Activated naive CD4-positive, alpha-beta T cell treated with anti-CD3 and anti-CD28 coated beads, Interleukin-2, amount 50 U/mL, for 24 hours (primary cell): ENCODE data around the gene TNNT2.

Experiments used
- H3K27ac Mint-ChIP-seq: one replicate; pipeline ENCODE4 v1.8.0; 2021; ENCODE audit warnings: mild to moderate bottlenecking, mixed read lengths
- H3K27me3 Mint-ChIP-seq: one replicate; pipeline ENCODE4 v1.8.0; 2021; ENCODE audit warnings: mixed read lengths
- H3K36me3 Mint-ChIP-seq: one replicate; pipeline ENCODE4 v1.8.0; 2021; ENCODE audit warnings: mixed read lengths
- H3K4me1 Mint-ChIP-seq: one replicate; pipeline ENCODE4 v1.8.0; 2021; ENCODE audit warnings: mixed read lengths
- H3K4me3 Mint-ChIP-seq: one replicate; pipeline ENCODE4 v1.8.0; 2021; ENCODE audit warnings: mild to moderate bottlenecking, mixed read lengths
- H3K9me3 Mint-ChIP-seq: one replicate; pipeline ENCODE4 v1.8.0; 2021; ENCODE audit warnings: mixed read lengths

TNNT2 gene

GRCh38 chr1:201393076-201393475, 15.6 kb upstream of the TNNT2 start:
- no peaks in the 10 kb centered on the region for H3K36me3 Mint-ChIP-seq
- H3K9me3 Mint-ChIP-seq, result no peaks in the 10 kb centered on the region
- H3K27ac Mint-ChIP-seq, result no peak overlapping the region
- no peaks in the 10 kb centered on the region for H3K4me1 Mint-ChIP-seq
- peaks cover 21% of the 10 kb centered on the region for H3K27me3 Mint-ChIP-seq
- H3K4me3 Mint-ChIP-seq, result no peak overlapping the region

- peak overlapping the region; percentile 20 for H3K27ac Mint-ChIP-seq
- H3K9me3 Mint-ChIP-seq, result no peaks in the 10 kb centered on the region
- H3K4me3 Mint-ChIP-seq, result no peak overlapping the region
- H3K4me1 Mint-ChIP-seq, result no peaks in the 10 kb centered on the region
- no peaks in the 10 kb centered on the region for H3K36me3 Mint-ChIP-seq
- peaks cover 15% of the 10 kb centered on the region for H3K27me3 Mint-ChIP-seq
Observed at GRCh38 chr1:201391651-201392511, 14.4 kb upstream of the TNNT2 start.

GRCh38 chr1:201391225-201391624, 13.7 kb upstream of the TNNT2 start:
- no peak overlapping the region for H3K27ac Mint-ChIP-seq
- no peaks in the 10 kb centered on the region for H3K36me3 Mint-ChIP-seq
- H3K4me3 Mint-ChIP-seq, result no peak overlapping the region
- no peaks in the 10 kb centered on the region for H3K9me3 Mint-ChIP-seq
- H3K4me1 Mint-ChIP-seq, result no peaks in the 10 kb centered on the region
- H3K27me3 Mint-ChIP-seq, result peaks cover 13% of the 10 kb centered on the region

- H3K27ac Mint-ChIP-seq, result no peak overlapping the region
- no peak overlapping the region for H3K4me3 Mint-ChIP-seq
- no peaks in the 10 kb centered on the region for H3K9me3 Mint-ChIP-seq
- H3K36me3 Mint-ChIP-seq, result no peaks in the 10 kb centered on the region
- no peaks in the 10 kb centered on the region for H3K4me1 Mint-ChIP-seq
- H3K27me3 Mint-ChIP-seq, result peaks cover 6% of the 10 kb centered on the region
Observed at GRCh38 chr1:201389051-201389450, 11.6 kb upstream of the TNNT2 start.

- Mint-ChIP-seq H3K27me3 (peaks cover 3% of the 10 kb centered on the region), H3K9me3 (no peaks in the 10 kb centered on the region), H3K27ac (no peak overlapping the region), H3K4me3 (no peak overlapping the region), H3K36me3 (no peaks in the 10 kb centered on the region), H3K4me1 (no peaks in the 10 kb centered on the region)
Observed at GRCh38 chr1:201386208-201386607, 8.7 kb upstream of the TNNT2 start.

- Mint-ChIP-seq H3K27me3 (peaks cover 3% of the 10 kb centered on the region), H3K27ac (no peak overlapping the region), H3K4me3 (no peak overlapping the region)
Observed at GRCh38 chr1:201385299-201385891, 7.9 kb upstream of the TNNT2 start.

GRCh38 chr1:201384406-201384782, 6.9 kb upstream of the TNNT2 start:
- Mint-ChIP-seq H3K4me1 (no peaks in the 10 kb centered on the region), H3K27me3 (peaks cover 3% of the 10 kb centered on the region), H3K36me3 (no peaks in the 10 kb centered on the region), H3K9me3 (no peaks in the 10 kb centered on the region), H3K4me3 (no peak overlapping the region), H3K27ac (no peak overlapping the region)

More at GRCh38 chr1:201385299-201385891, 7.9 kb upstream of the TNNT2 start:
- no peaks in the 10 kb centered on the region for H3K36me3 Mint-ChIP-seq
- H3K9me3 Mint-ChIP-seq, result no peaks in the 10 kb centered on the region
- H3K4me1 Mint-ChIP-seq, result no peaks in the 10 kb centered on the region

- Mint-ChIP-seq H3K4me3 (no peak overlapping the region), H3K27ac (peak overlapping the region; percentile 67), H3K36me3 (no peaks in the 10 kb centered on the region), H3K27me3 (peaks cover 3% of the 10 kb centered on the region), H3K9me3 (no peaks in the 10 kb centered on the region), H3K4me1 (no peaks in the 10 kb centered on the region)
Observed at GRCh38 chr1:201383647-201384405, 6.3 kb upstream of the TNNT2 start.

- Mint-ChIP-seq H3K4me3 (no peak overlapping the region), H3K27me3 (peaks cover 2% of the 10 kb centered on the region), H3K4me1 (no peaks in the 10 kb centered on the region), H3K27ac (no peak overlapping the region), H3K36me3 (no peaks in the 10 kb centered on the region), H3K9me3 (no peaks in the 10 kb centered on the region)
Observed at GRCh38 chr1:201381130-201381529, 3.6 kb upstream of the TNNT2 start.

- Mint-ChIP-seq H3K9me3 (no peaks in the 10 kb centered on the region), H3K4me1 (no peaks in the 10 kb centered on the region), H3K27me3 (peaks cover 2% of the 10 kb centered on the region), H3K36me3 (no peaks in the 10 kb centered on the region), H3K4me3 (no peak overlapping the region), H3K27ac (no peak overlapping the region)
Observed at GRCh38 chr1:201379733-201380242, 2.3 kb upstream of the TNNT2 start.

- no peak overlapping the region for H3K27ac Mint-ChIP-seq
- no peaks in the 10 kb centered on the region for H3K9me3 Mint-ChIP-seq
- H3K27me3 Mint-ChIP-seq, result peaks cover 2% of the 10 kb centered on the region
- no peaks in the 10 kb centered on the region for H3K36me3 Mint-ChIP-seq
- no peaks in the 10 kb centered on the region for H3K4me1 Mint-ChIP-seq
- no peak overlapping the region for H3K4me3 Mint-ChIP-seq
Observed at GRCh38 chr1:201378804-201379203, 1.3 kb upstream of the TNNT2 start.

GRCh38 chr1:201376464-201377374, 761 bp downstream of the TNNT2 start:
- Mint-ChIP-seq H3K27me3 (peaks cover 2% of the 10 kb centered on the region), H3K9me3 (no peaks in the 10 kb centered on the region), H3K4me1 (no peaks in the 10 kb centered on the region), H3K4me3 (no peak overlapping the region), H3K36me3 (no peaks in the 10 kb centered on the region), H3K27ac (no peak overlapping the region)

GRCh38 chr1:201376107-201376463, 1.4 kb downstream of the TNNT2 start:
- Mint-ChIP-seq H3K9me3 (no peaks in the 10 kb centered on the region), H3K4me1 (no peaks in the 10 kb centered on the region), H3K27ac (no peak overlapping the region), H3K27me3 (peaks cover 2% of the 10 kb centered on the region), H3K4me3 (no peak overlapping the region), H3K36me3 (no peaks in the 10 kb centered on the region)

GRCh38 chr1:201375169-201375568, 2.3 kb downstream of the TNNT2 start:
- H3K36me3 Mint-ChIP-seq, result no peaks in the 10 kb centered on the region
- H3K4me1 Mint-ChIP-seq, result no peaks in the 10 kb centered on the region
- H3K27me3 Mint-ChIP-seq, result peaks cover 2% of the 10 kb centered on the region
- no peak overlapping the region for H3K27ac Mint-ChIP-seq
- no peak overlapping the region for H3K4me3 Mint-ChIP-seq
- H3K9me3 Mint-ChIP-seq, result no peaks in the 10 kb centered on the region

GRCh38 chr1:201374364-201374763, 3.1 kb downstream of the TNNT2 start:
- H3K4me3 Mint-ChIP-seq, result no peak overlapping the region
- peaks cover 2% of the 10 kb centered on the region for H3K27me3 Mint-ChIP-seq
- H3K36me3 Mint-ChIP-seq, result no peaks in the 10 kb centered on the region
- no peak overlapping the region for H3K27ac Mint-ChIP-seq
- no peaks in the 10 kb centered on the region for H3K9me3 Mint-ChIP-seq
- no peaks in the 10 kb centered on the region for H3K4me1 Mint-ChIP-seq
